ENCODE measurements around the gene SF3B3.

GRCh38 chr16:70551788-70552187 lies 28.2 kb downstream of the SF3B3 start:
- TF ChIP-seq SIN3A (IDR thresholded peaks at IDR 0.05; ENCODE audit: borderline replicate concordance, low read depth, low read length) (no peak), CHD2 (IDR thresholded peaks at IDR 0.05; ENCODE audit: low read length, partially characterized antibody) (no peak), RAD21 (IDR thresholded peaks at IDR 0.05; ENCODE audit: low read length) (no peak), IRF3 (IDR thresholded peaks at IDR 0.05; ENCODE audit: low read depth, low read length) (no peak)

Measured in SK-N-SH (cell line).